ENCODE data around the gene SNAPC2. TPM values are rescaled to one million over a fixed set of nuclear protein-coding genes. Genes with fewer than 3 reads are reported as not detected.

Gene SNAPC2
- total RNA-seq, 2 donors from 2014 or later, result 14.1 to 16.5 TPM

GRCh38 chr19:7924651-7925170 is 4.6 kb downstream of the SNAPC2 start:
- no peak for TF ChIP-seq CTCF (IDR thresholded peaks at IDR 0.05)
- H3K4me1 ChIP-seq, result peaks cover 0 to 66% of the 10 kb centered on the region in 2 donors
- DNase-seq (ENCODE audit: low spot score), result no peak
- no peaks in the 10 kb centered on the region for H3K27me3 ChIP-seq
- H3K9me3 ChIP-seq, result no peaks in the 10 kb centered on the region
- peak overlapping the region in 1 of 2 donors; percentile 54 for H3K4me3 ChIP-seq
- H3K36me3 ChIP-seq, result peaks cover 15% of the 10 kb centered on the region
- no peak overlapping the region for H3K27ac ChIP-seq

GRCh38 chr19:7925171-7925851 is 5.2 kb downstream of the SNAPC2 start:
- Histone ChIP-seq H3K9me3 (no peaks in the 10 kb centered on the region), H3K4me1 (peaks cover 0 to 65% of the 10 kb centered on the region in 2 donors), H3K27ac (no peak overlapping the region), H3K36me3 (peaks cover 15% of the 10 kb centered on the region), H3K4me3 (peak overlapping the region; percentile 26 to 54), H3K27me3 (no peaks in the 10 kb centered on the region)
- DNase-seq (ENCODE audit: low spot score), result no peak
- peak; percentile 88 to 92 for TF ChIP-seq CTCF (IDR thresholded peaks at IDR 0.05)

GRCh38 chr19:7926021-7926726 is 6.0 kb downstream of the SNAPC2 start, which contains the start of gene CTXN1:
Gene CTXN1, minus strand, starts transcription at chr19:7926135. Its CDS starts 597 bp downstream, at chr19:7925538.
- H3K4me1 ChIP-seq, result peaks cover 0 to 61% of the 10 kb centered on the region in 2 donors
- H3K27ac ChIP-seq, result peak within 1 kb of the TSS in 1 of 2 donors; percentile 44
- DNase-seq (ENCODE audit: low spot score), result no peak
- no peaks in the 10 kb centered on the region for H3K27me3 ChIP-seq
- peaks cover 24% of the 10 kb centered on the region for H3K36me3 ChIP-seq
- H3K9me3 ChIP-seq, result no peaks in the 10 kb centered on the region
- no peak for TF ChIP-seq CTCF (IDR thresholded peaks at IDR 0.05)
- H3K4me3 ChIP-seq, result peak within 1 kb of the TSS; percentile 26 to 54

- TF ChIP-seq CTCF (IDR thresholded peaks at IDR 0.05), result no peak
- Histone ChIP-seq H3K27me3 (no peaks in the 10 kb centered on the region), H3K27ac (peak overlapping the region; percentile 77 to 78), H3K4me3 (peak overlapping the region in 1 of 2 donors; percentile 54), H3K9me3 (no peaks in the 10 kb centered on the region), H3K4me1 (peaks cover 0 to 53% of the 10 kb centered on the region in 2 donors), H3K36me3 (peaks cover 29% of the 10 kb centered on the region)
- DNase-seq (ENCODE audit: low spot score), result no peak
Observed at GRCh38 chr19:7926727-7927604, 6.8 kb downstream of the SNAPC2 start.

- H3K27me3 ChIP-seq, result no peaks in the 10 kb centered on the region
- no peak overlapping the region for H3K4me3 ChIP-seq
- no peak for TF ChIP-seq CTCF (IDR thresholded peaks at IDR 0.05)
- peaks cover 0 to 51% of the 10 kb centered on the region in 2 donors for H3K4me1 ChIP-seq
- H3K9me3 ChIP-seq, result no peaks in the 10 kb centered on the region
- H3K36me3 ChIP-seq, result peaks cover 29% of the 10 kb centered on the region
- peak overlapping the region; percentile 77 to 78 for H3K27ac ChIP-seq
- DNase-seq (ENCODE audit: low spot score), result no peak
Observed at GRCh38 chr19:7927605-7928333, 7.6 kb downstream of the SNAPC2 start.
